ENCODE data around the gene TMEM121B. TPM values are rescaled to one million over a fixed set of nuclear protein-coding genes. Genes with fewer than 3 reads are reported as not detected.

Gene TMEM121B
- total and polyA plus RNA-seq, 2 experiments from 2014 or later, result 2.0 to 7.2 TPM

GRCh38 chr22:17110791-17111550 is 10.2 kb downstream of the TMEM121B start:
- ATAC-seq, result no peak
- H3K27ac Mint-ChIP-seq, result no peak overlapping the region
- Histone ChIP-seq H3K27ac (ENCODE audit: low read depth) (no peak overlapping the region), H3K79me2 (replicated peaks; ENCODE audit: insufficient read depth) (no peaks in the 10 kb centered on the region), H3K9me2 (ENCODE audit: insufficient read depth) (no peaks in the 10 kb centered on the region), H3F3A (replicated peaks; ENCODE audit: low read depth) (no peaks in the 10 kb centered on the region), H3K27me3 (ENCODE audit: insufficient read depth) (no peaks in the 10 kb centered on the region), H2AFZ (no peak overlapping the region), H3K4me2 (no peak overlapping the region), H3K36me3 (ENCODE audit: insufficient read depth) (no peaks in the 10 kb centered on the region), H3K4me1 (ENCODE audit: insufficient read depth) (no peaks in the 10 kb centered on the region), H3K4me3 (no peak overlapping the region), H4K20me1 (replicated peaks; ENCODE audit: insufficient read depth) (no peaks in the 10 kb centered on the region; the same call in 1 of the 2 replicates)
- H3K27me3 Mint-ChIP-seq (ENCODE audit: insufficient read depth, low read depth, poor library complexity), result peaks cover 5% of the 10 kb centered on the region
- H3K4me1 Mint-ChIP-seq, result peaks cover 10% of the 10 kb centered on the region; the same call in 1 of the 3 replicates
- no peaks in the 10 kb centered on the region; the same call in 2 of the 3 replicates for H3K9me3 Mint-ChIP-seq
- TF ChIP-seq ZNF331 (CRISPR knock-in tag; IDR thresholded peaks at IDR 0.05; ENCODE audit: low read depth) (no peak), ZNF114 (CRISPR knock-in tag; IDR thresholded peaks at IDR 0.05) (no peak), CTCF (conservative IDR thresholded peaks at IDR 0.05; ENCODE audit: low read depth in 2 of 2) (no peak), ETS1 (IDR thresholded peaks at IDR 0.05) (no peak), REST (IDR thresholded peaks at IDR 0.05; ENCODE audit: unreplicated experiment) (no peak), NANOG (IDR thresholded peaks at IDR 0.05; ENCODE audit: borderline replicate concordance) (no peak), CREB1 (CRISPR knock-in tag; IDR thresholded peaks at IDR 0.05; ENCODE audit: low read depth) (no peak), EZH2phosphoT487 (IDR thresholded peaks at IDR 0.05; ENCODE audit: unreplicated experiment) (no peak), JUNB (IDR thresholded peaks at IDR 0.05; ENCODE audit: unreplicated experiment) (no peak), POLR2AphosphoS5 (IDR thresholded peaks at IDR 0.05; ENCODE audit: low read depth) (no peak), ZNF462 (CRISPR knock-in tag; IDR thresholded peaks at IDR 0.05) (no peak), STAT1 (IDR thresholded peaks at IDR 0.05; ENCODE audit: unreplicated experiment) (no peak), EZH2 (IDR thresholded peaks at IDR 0.05; ENCODE audit: low read depth, unreplicated experiment) (no peak)
- DNase-seq (ENCODE audit: low spot score), result no peak
- peaks cover 3% of the 10 kb centered on the region; the same call in 2 of the 3 replicates for H3K36me3 Mint-ChIP-seq (ENCODE audit: low read depth)
- H3K4me3 Mint-ChIP-seq, result no peak overlapping the region

Measured in GM23338 (cell line).